Endothelial cell of umbilical vein (primary cell): Measurements from ENCODE around the gene CCDC15.

Source experiments
- POLR2A ChIP-seq: IDR thresholded peaks from 2 replicates; pipeline ENCODE4 v1.6.1; 2012; ENCODE audit warnings: low read depth, mild to moderate bottlenecking, control low read depth, low read length
- POLR2AphosphoS5 ChIP-seq: IDR thresholded peaks from 2 replicates; pipeline ENCODE4 v1.6.1; 2012; ENCODE audit warnings: low read depth, mild to moderate bottlenecking, control low read depth, low read length, moderate library complexity; ENCODE audit not compliant: insufficient read depth
- TF ChIP-seq, protein P1 (sequence below), 2 donors: IDR thresholded peaks; 1 replicate in 1 of 2; 2 replicates in 1 of 2; pipeline ENCODE4 v1.5.1; 2011; ENCODE audit warnings: low read length in 2 of 2, mild to moderate bottlenecking in 2 of 2, moderate library complexity in 2 of 2, control low read depth in 1 of 2, inconsistent platforms in 1 of 2, low read depth in 1 of 2; ENCODE audit not compliant: insufficient read depth in 1 of 2; ENCODE audit errors: extremely low read depth in 1 of 2
- TF ChIP-seq, protein P2 (sequence below): IDR thresholded peaks from 2 replicates; pipeline ENCODE4 v1.6.1; 2011; ENCODE audit not compliant: insufficient read depth, insufficient read length

DNA sequence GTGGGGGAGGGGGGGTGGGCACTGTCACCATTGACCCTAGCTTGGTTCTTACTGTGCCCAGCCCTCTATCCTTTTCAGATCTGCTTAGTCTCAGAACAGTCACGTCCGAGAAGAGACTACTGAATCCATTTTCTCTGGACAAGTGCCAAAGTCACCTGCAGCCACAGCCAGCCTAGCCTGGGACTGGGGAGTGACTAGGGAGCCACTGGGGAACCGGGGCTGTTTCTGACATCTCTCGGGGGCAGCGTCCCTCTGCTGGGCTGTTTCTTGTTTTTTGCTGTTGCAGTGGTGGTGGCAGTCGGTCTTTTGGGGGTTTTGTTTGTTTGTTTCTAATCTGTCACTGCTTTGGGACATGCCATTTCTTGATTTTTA is 117.8 kb downstream of the CCDC15 start:
- TF ChIP-seq, protein P1, sequence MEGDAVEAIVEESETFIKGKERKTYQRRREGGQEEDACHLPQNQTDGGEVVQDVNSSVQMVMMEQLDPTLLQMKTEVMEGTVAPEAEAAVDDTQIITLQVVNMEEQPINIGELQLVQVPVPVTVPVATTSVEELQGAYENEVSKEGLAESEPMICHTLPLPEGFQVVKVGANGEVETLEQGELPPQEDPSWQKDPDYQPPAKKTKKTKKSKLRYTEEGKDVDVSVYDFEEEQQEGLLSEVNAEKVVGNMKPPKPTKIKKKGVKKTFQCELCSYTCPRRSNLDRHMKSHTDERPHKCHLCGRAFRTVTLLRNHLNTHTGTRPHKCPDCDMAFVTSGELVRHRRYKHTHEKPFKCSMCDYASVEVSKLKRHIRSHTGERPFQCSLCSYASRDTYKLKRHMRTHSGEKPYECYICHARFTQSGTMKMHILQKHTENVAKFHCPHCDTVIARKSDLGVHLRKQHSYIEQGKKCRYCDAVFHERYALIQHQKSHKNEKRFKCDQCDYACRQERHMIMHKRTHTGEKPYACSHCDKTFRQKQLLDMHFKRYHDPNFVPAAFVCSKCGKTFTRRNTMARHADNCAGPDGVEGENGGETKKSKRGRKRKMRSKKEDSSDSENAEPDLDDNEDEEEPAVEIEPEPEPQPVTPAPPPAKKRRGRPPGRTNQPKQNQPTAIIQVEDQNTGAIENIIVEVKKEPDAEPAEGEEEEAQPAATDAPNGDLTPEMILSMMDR (IDR thresholded peaks at IDR 0.05; ENCODE audit: extremely low read depth in 1 of 2, insufficient read depth in 1 of 2, low read depth in 1 of 2, low read length in 2 of 2) = no peak
- TF ChIP-seq POLR2A (no peak), POLR2AphosphoS5 (no peak)
- TF ChIP-seq, protein P2, sequence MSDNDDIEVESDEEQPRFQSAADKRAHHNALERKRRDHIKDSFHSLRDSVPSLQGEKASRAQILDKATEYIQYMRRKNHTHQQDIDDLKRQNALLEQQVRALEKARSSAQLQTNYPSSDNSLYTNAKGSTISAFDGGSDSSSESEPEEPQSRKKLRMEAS = no peak
